ENCODE results near the gene SMCO4. TPM values are rescaled to one million over a fixed set of nuclear protein-coding genes. Genes with fewer than 3 reads are reported as not detected.
"Not testable (repeated sequence)": the region's sequence is repeated elsewhere in the genome, so short reads cannot be mapped to it uniquely, and the experiment has no call there.

SMCO4 gene, protein sequence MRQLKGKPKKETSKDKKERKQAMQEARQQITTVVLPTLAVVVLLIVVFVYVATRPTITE
- 51.6 TPM for polyA plus RNA-seq (2012; ENCODE audit: insufficient read depth, insufficient read length)

DNA sequence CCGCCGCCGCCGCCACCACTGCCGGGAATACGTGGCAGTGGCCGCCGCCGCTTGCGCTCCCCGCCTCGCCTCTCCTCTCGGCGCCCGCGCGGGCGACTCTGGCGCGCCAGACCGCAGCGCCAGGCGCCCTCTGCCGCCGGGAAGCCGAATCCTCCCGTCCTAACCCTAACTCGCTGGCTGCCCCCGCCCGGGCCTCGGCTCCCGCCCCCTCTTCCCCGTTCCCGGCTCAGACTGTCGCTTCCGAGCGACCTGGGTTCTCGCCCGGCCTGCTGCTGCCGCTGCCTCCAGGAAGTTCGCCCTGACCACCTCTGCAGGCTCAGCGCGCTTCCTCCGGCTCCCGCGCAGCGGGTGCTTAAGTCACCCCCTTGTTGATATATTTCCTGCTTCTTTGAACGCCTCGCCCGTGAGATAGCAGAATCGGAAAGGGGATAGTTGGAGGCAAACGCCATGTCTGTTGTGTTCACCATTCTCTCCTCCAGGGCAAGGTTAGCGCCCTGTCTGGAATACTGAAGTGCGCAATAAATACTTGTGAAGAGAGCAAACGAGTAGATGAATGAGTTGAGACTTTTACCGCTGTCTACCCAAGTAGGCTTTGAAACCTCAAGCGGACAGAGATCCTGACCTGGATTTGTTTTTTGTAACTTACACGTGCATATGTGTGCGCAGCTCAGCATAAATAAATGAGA is at the start of gene SMCO4:
TSS of gene SMCO4 (minus strand) at position 100 of the 686 bp plus-strand sequence. CDS start 64,202 bp downstream, outside the sequence.
- peak; percentile 68 for DNase-seq (ENCODE audit: low read depth, low spot score)
- peak within 1 kb of the TSS; percentile 68 for H3K4me3 ChIP-seq (ENCODE audit: low read length)

DNA sequence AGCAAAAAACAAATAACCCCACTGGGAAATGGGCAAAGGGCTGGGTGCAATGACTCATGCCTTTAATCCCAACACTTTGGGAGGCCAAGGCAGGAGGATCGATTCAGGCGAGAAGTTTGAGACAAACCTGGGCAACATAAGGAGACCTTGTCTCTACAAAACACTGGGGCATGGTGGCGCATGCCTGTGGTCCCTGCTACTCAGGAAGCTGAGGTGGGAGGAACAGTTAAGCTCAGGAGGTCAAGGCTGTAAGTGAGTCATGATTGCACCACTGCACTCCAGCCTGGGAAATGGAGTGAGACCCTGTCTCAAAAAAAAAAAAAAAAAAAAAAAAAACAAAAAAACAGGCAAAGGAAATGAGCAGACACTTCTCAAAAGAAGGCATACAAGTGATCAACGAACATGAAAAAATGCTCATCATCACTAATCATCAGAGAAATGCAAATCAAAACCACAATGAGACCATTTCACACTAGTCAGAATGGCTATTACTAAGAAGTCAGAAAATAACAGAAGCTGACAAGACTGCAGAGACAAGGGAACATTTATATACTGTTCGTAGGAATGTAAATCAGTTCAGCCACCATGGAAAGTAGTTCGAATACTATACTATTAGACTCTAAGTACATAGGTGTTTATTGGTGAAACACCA is 48.2 kb upstream of the SMCO4 start:
- no peak overlapping the region for H3K4me3 ChIP-seq (ENCODE audit: low read length)

DNA sequence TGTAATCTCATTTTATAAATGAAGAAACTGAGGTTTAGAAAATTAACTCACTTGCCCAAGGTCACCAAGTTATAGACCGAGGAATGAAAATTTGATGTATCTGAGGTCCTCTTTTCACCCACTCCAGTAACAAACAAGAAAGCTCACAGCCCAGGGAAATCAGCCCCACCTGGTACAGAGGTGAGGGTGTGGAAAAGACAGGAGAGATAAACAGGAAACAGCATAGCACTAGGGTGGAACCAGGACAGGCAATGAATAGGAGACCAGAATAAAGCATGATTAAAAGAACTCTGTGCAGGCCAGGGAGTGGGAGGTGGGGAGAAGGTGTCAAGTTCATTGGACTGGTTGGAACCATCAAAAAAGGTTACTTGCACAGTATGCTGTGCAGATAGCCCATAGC is 46.2 kb upstream of the SMCO4 start:
- no peak overlapping the region for H3K4me3 ChIP-seq (ENCODE audit: low read length)
- no peak for DNase-seq (ENCODE audit: low read depth, low spot score)

More for the DNA sequence above, 48.2 kb upstream of the SMCO4 start:
- DNase-seq (ENCODE audit: low read depth, low spot score): no peak

DNA sequence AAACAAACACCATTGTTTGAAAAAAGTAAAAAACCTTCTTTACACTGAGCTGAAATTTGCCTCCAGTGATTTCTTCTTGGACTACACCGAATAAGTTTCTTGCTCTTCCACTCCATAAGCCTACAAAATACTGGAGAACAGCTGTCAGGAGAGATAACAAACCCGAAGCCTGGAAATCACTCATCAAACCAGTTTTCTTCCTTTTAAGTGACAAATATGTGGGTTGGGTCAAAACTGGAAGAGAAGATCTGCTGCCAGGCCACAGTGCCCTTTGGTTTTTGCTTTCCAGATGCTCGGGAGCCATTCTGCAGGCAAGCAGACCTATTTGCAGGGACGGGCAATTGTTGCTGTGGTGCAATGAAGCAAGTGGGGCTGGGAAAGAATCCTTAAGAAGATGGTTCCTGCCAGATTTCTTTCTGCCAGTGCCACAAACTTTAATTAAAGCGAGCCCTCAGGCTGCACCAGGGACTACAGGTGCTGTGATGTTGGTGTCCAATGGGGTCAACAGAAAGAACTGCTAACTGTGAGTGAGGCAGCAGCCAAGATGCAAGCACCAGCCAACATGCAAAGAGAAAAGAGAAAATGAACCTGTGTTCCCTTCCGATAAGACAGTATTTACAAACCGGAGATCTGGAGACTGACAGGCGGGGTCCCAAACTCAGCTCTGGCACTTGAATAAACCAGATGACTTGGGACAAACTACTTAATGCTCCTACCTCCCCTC is 44.8 kb upstream of the SMCO4 start:
- no peak for DNase-seq (ENCODE audit: low read depth, low spot score)
- H3K4me3 ChIP-seq (ENCODE audit: low read length): no peak overlapping the region

DNA sequence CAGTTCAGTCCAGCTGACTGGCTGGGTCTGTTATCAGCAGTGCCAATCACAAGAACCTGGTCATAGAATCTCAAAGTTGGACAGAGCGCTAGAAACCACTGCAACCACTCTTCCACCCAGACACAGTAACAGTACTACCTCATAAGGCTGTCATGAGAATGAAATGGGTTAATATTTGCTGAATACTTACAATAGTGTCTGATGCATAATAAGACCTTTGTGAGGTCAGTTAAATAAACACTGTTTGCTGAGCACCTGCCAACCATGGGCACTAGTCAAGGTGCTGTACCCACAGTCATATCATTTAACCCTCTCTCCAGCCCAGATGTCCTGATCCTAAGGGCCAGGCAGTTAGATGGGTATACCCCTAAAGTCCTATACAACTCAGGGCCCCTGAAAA is 44.2 kb upstream of the SMCO4 start:
- DNase-seq (ENCODE audit: low read depth, low spot score); H3K4me3 ChIP-seq (ENCODE audit: low read length): not testable (repeated sequence)

DNA sequence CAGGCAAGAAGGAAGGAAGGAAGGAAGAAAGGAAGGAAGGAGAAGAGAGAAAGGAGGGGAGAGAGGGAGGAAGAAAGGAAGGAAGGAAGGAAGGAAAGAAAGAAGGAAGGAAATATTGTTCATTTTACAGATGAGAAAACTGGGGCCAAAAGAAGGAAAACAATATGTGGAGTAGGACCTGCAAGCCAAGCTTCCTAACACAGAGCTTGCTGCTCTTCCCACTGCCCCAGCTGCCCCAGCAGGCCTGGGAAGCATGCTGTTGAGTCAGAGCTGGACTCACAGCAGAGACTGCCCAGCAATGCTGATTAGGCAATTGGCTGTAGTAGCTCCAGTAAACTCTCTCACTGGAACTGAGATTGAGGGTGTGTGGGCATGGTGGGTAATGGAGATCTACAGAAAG is 42.6 kb upstream of the SMCO4 start:
- no peak for DNase-seq (ENCODE audit: low read depth, low spot score)
- no peak overlapping the region for H3K4me3 ChIP-seq (ENCODE audit: low read length)

DNA sequence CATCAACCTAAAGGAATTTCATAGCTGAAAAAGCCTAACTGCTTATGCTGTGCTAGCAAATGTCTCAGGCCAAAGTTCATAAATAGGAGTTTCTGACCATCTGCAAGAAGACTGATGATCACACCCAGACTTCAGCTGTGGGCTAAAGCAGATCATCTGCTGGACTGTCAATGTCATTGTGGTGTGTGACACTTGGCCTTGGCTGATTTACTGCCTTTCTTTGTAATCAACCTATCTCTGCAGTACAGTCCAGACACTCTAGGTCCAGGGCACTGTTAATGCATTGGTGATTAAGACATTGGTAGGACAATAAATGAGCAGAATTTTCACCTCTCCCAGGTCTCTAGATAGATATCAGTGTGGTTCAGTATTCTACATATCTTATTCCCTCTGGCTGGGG is 40.3 kb upstream of the SMCO4 start:
- no peak for DNase-seq (ENCODE audit: low read depth, low spot score)

DNA sequence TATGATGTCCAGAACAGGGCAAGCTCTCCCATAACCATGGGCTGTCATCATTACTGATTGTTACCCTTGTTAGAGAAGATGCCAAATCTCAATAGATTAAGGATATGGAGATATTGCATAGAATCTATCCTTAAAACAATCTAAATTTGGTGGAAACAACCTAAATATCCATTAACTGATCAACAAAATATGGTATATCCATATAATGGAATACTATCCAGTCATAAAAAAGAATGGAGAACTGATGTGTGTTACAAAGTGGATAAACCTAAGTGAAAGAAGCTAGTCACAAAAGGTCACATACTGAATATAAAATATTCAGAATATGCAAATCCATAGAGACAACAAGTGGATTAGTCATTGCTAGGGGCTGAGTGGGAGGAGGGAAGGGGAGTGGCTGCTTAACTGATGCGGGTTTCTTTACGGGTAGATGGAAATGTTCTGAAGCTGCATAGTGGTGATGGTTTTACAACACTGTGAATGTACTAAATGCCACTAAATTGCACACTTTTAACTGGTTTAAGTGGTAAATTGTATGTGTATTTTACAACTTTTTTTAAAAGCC is 36.1 kb upstream of the SMCO4 start:
- no peak for DNase-seq (ENCODE audit: low read depth, low spot score)
- no peak overlapping the region for H3K4me3 ChIP-seq (ENCODE audit: low read length)

More for the DNA sequence above, 40.3 kb upstream of the SMCO4 start:
- no peak overlapping the region for H3K4me3 ChIP-seq (ENCODE audit: low read length)

DNA sequence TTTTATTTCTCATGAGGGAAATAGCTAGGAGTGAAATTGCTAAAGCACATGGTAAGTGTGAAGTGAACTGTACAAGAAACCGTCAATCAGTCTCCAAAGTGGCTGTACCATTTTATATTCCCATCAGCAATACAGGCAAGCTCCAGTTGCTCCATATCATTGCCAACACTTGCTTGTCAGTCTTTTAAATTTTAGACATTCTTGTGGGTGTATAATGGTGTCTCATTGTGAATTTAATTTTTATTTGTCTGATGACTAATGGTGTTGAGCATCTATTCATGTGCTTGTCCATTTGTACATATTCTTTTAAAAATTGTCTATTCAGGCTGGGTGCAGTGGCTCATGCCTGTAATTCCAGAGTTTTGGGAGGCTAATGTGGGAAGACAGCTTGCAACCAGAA is 34.1 kb upstream of the SMCO4 start:
- H3K4me3 ChIP-seq (ENCODE audit: low read length): no peak overlapping the region

DNA sequence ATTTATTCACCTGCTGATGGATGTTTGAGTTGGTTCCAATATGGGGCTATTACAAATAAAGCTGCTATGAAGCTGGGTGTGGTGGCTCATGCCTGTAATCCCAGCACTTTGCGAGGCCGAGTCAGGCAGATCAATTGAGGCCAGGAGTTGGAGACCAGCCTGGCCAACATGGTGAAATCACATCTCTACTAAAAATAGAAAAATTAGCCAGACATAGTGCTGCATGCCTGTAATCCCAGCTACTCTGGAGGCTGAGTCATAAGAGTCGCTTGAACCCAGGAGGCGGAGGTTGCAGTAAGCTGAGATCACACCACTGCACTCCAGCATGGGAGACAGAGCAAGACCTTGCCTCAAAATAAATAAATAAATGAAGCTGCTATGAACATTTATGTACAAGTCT is 33.7 kb upstream of the SMCO4 start:
- DNase-seq (ENCODE audit: low read depth, low spot score); H3K4me3 ChIP-seq (ENCODE audit: low read length): not testable (repeated sequence)

More for the DNA sequence above, 34.1 kb upstream of the SMCO4 start:
- DNase-seq (ENCODE audit: low read depth, low spot score): no peak

DNA sequence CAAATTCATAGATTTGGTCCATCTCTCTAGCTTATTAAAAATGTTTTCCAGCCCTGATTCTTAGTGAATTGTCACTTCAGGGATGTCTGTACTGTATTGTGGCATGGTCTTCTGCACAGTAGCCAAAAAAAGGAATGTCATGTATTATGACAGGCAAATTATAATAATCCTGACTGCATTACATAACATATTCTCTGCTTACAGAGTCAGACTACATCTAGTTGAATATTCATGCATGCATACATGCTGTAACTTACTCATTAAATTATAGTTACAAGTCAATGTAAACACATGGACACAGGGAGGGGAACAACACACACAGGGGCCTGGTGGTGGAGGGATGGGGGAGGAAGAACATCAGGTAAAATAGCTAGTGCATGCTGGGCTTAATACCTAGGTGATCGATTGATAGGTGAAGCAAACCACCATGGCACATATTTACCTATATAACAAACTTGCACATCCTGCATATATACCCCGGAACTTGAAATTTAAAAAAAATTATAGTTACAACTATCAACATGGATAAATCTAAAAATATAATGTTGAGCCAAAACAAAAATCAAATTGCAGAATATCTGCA is 31.5 kb upstream of the SMCO4 start:
- no peak overlapping the region for H3K4me3 ChIP-seq (ENCODE audit: low read length)
- no peak for DNase-seq (ENCODE audit: low read depth, low spot score)

DNA sequence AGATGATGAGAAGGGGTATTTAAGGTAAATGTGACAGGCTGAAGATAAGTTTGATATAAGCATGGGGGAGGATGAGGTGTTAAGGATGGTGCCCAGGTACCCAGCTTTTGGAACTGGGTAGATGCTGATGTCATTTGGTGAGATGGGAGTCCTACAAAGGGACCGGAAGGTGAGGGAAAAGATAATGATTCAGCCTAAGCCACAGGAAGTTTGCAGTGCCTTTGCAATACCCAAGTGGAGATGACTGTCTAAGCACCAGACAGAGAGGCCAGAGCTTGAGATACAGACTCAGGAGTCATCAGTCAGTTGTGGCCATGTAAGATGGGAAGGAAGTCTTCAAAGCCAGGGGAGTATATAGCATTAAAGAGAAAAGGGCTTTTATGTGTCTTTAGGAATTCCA is 30.0 kb upstream of the SMCO4 start:
- peak; percentile 23 for DNase-seq (ENCODE audit: low read depth, low spot score)
- H3K4me3 ChIP-seq (ENCODE audit: low read length): no peak overlapping the region

DNA sequence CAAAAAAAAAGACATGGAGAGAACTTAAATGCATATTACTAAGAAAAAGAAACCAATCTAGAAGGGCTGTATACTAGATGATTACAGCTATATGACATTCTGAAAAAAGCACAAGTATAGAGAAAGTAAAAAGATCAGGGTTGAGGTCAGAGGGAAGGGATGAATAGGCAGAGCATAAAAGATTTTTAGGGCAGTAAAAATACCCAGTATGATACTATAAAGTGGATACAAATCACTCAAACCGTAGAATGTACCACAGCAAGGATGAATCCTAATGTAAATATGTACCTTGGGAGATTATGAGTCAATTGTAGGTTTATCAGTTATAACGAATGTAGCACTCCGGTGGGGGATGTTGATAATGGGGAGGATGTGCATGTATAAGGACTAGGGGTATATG is 29.4 kb upstream of the SMCO4 start:
- H3K4me3 ChIP-seq (ENCODE audit: low read length): no peak overlapping the region
- DNase-seq (ENCODE audit: low read depth, low spot score): no peak

DNA sequence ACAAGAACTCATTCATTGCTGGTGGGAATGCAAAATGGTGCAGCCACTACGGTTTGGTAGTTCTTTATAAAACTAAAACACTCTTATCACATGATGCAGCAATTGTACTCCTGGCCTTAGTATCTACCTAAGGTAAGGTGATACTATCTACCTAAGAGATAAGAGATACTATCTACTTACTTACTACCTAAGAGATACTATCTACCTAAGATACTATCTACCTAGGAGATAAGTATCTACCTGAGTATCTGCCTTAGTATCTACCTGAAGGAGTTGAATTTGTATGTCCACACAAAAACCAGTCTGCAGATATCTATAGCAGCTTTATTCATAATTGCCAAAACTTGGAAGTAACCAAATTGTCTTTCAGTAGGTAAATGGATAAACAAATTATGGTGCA is 29.0 kb upstream of the SMCO4 start:
- no peak for DNase-seq (ENCODE audit: low read depth, low spot score)
- H3K4me3 ChIP-seq (ENCODE audit: low read length): no peak overlapping the region

DNA sequence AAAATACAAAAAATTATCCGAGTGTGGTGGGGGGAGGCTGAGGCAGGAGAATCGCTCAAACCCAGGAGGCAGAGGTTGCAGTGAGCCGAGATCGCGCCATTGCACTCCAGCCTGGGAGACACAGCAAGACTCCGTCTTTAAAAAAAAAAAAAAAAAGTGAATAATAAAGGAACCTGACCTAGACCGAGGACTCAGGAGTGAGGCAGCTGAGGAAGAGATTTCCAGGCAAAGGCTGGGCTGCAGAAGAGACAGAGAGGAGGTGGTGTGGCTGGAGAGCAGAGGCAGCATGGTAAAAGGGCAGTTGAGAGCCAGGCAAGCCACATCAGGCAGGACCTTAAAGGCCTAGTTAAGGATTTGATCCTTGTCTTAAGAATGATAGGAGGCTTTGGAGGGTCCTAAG is 28.4 kb upstream of the SMCO4 start:
- H3K4me3 ChIP-seq (ENCODE audit: low read length): no peak overlapping the region
- no peak for DNase-seq (ENCODE audit: low read depth, low spot score)

DNA sequence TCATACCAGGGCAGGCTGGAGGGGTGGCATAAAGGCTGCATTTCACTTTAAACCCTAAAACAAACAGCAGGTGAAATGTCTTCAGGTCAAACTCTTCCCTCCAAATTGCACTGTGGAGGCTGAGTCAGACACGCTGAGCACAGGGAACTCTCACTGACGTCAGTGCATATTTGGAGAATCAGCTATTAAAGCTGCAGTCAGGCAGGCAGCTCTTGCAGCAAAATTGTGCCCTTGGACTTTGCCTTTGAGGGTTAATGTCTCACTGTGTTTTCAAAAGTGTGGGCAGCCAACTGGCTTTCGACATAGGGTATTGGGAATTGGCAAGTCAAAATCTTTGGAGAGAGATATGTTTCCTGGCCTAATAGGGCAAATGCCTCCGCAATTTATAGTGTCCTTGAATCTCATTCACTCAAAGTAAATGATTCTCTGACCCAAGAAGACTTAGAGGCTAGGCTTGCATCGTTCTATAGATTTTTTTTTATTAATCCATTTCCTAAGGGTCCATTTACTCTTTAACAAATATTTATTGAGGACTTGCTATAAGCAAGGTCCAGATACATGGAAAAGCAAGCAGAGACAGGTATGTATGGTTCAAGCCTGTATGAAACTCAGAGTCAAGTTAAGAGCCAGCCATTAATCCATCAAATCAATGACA is 27.7 kb upstream of the SMCO4 start:
- no peak overlapping the region for H3K4me3 ChIP-seq (ENCODE audit: low read length)

DNA sequence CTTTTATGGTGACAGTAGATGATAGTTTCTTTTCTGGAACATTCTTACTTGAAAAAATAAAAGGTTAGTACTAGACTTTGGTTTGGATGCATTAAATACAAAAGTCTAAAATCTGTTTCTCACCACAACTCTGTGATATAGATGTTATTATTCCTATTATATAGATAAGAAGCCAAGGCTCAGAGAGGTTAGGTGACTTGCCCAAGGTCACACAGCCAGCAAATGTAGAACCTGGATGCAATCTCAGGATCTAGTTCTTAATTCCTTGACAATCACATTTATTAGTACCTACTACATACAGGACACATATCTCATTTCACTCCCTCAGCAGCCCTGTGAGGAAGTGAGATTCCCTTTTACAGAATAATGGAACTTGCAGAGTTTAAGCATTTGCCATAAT is 26.3 kb upstream of the SMCO4 start:
- no peak for DNase-seq (ENCODE audit: low read depth, low spot score)

More for the DNA sequence above, 27.7 kb upstream of the SMCO4 start:
- DNase-seq (ENCODE audit: low read depth, low spot score): no peak

DNA sequence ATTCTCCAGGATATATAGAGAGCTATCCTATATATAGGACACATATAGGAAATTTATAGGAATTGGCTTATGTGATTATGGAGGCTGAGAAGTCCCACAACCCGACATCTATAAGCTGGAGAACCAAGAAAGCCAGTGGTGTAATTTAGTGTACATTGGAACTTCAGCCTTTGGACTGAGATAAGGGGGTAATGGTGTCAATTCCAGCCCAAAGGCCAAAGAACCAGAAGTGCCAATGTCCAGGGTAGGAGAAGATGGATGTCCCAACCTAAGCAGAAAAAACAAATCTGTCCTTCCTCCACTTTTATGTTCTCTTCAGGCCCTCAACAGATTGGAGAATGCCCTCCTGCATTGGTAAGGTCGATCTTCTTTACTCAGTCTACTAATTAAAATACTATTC is 25.5 kb upstream of the SMCO4 start:
- H3K4me3 ChIP-seq (ENCODE audit: low read length): no peak overlapping the region

More for the DNA sequence above, 26.3 kb upstream of the SMCO4 start:
- H3K4me3 ChIP-seq (ENCODE audit: low read length): no peak overlapping the region

DNA sequence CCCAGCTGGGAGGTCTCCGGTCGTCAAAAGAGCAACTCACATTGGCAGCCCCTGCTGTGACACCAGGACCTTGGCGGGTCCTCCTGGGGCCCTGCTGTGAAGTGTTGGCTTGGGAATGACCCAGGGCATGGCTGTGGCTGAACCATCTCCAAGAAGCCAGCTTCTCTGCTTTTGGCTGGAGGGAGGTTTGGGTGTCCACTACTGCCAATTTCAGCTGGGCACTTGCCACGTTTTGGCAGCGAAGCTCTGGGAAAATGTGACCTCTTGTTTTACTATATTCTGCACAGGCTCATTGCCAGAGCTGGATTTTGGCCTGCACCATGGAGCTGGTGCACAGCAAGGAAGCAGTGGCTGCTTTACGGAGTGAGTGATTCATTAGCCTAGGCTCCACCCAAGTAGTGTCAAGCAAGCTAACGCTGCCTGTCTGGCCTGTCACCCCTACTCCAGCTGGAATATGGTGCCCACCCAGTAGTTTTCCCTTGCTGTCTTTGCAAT is 24.3 kb upstream of the SMCO4 start:
- no peak overlapping the region for H3K4me3 ChIP-seq (ENCODE audit: low read length)
- no peak for DNase-seq (ENCODE audit: low read depth, low spot score)

More for the DNA sequence above, 25.5 kb upstream of the SMCO4 start:
- DNase-seq (ENCODE audit: low read depth, low spot score): no peak
